SJSA1 (cell line): Measurements from ENCODE around the gene SASH1. TPM values are rescaled to one million over a fixed set of nuclear protein-coding genes. Genes with fewer than 3 reads are reported as not detected.
A peak's percentile ranks its signal among the peaks of the same experiment; 100 is the strongest.

Source experiments
- DNase-seq, 2 experiments: peaks; one replicate each; pipeline ENCODE4 v3.0.0-alpha.2; 2015 to 2020; ENCODE audit warnings: low spot score in 2 of 2, low read depth in 1 of 2
- H3K27ac ChIP-seq: fragments of 250-450 bp; sonication (Bioruptor Pico); 2 replicates; pipeline ENCODE4 v1.5.1; 2020; ENCODE audit warnings: mild to moderate bottlenecking, moderate library complexity
- H3K27me3 ChIP-seq: fragments of 250-450 bp; sonication (Bioruptor Pico); replicated peaks from 2 replicates; pipeline ENCODE4 v1.5.1; 2020; ENCODE audit warnings: mild to moderate bottlenecking, moderate library complexity
- H3K36me3 ChIP-seq: fragments of 250-450 bp; sonication (Bioruptor Pico); 2 replicates; pipeline ENCODE4 v1.5.1; 2020; ENCODE audit warnings: mild to moderate bottlenecking
- H3K4me1 ChIP-seq: fragments of 250-450 bp; sonication (Bioruptor Pico); replicated peaks from 2 replicates; pipeline ENCODE4 v1.6.1; 2021; ENCODE audit warnings: mild to moderate bottlenecking
- H3K4me3 ChIP-seq: fragments of 250-450 bp; sonication (Bioruptor Pico); 2 replicates; pipeline ENCODE4 v1.5.1; 2020; ENCODE audit warnings: mild to moderate bottlenecking
- H3K9me3 ChIP-seq: fragments of 250-450 bp; sonication (Bioruptor Pico); replicated peaks from 2 replicates; pipeline ENCODE4 v1.5.1; 2020; ENCODE audit warnings: mild to moderate bottlenecking
- total RNA-seq: library from RNA; depleted of rRNA; stranded (reverse); fragments of >200 nt; shearing (Covaris generic); gene quantifications from 2 replicates; pipeline ENCODE4 v1.2.3, GENCODE V29; 2014

SASH1 gene
- total RNA-seq, 1 experiment from 2014 or later, result 10.4 TPM

DNA sequence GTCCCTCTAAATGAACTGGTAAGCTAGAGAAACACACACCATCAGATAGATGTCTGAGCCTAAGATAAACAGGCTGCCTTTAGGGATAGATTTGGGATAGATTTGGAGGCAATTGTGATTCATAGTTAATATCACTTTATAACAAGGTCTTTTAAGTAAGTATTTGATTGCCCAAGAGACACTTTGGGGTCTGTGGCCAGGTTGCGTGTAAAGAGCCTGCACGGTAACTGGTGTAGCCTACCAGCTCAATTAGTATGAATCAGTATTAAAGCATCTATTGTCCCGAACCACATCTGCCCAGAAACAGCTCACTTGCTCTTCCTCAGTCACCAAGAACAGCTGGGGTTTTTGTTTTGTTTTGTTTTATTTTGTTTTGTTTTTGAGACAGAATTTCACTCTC, 193.3 kb downstream of the SASH1 start:
- H3K4me1 ChIP-seq, result peaks cover 44% of the 10 kb centered on the region
- DNase-seq, result peak; percentile 61 to 64
- H3K36me3 ChIP-seq, result peaks cover 37% of the 10 kb centered on the region
- no peak overlapping the region for H3K4me3 ChIP-seq
- no peaks in the 10 kb centered on the region for H3K27me3 ChIP-seq
- H3K9me3 ChIP-seq, result no peaks in the 10 kb centered on the region
- peak overlapping the region; percentile 34 for H3K27ac ChIP-seq

DNA sequence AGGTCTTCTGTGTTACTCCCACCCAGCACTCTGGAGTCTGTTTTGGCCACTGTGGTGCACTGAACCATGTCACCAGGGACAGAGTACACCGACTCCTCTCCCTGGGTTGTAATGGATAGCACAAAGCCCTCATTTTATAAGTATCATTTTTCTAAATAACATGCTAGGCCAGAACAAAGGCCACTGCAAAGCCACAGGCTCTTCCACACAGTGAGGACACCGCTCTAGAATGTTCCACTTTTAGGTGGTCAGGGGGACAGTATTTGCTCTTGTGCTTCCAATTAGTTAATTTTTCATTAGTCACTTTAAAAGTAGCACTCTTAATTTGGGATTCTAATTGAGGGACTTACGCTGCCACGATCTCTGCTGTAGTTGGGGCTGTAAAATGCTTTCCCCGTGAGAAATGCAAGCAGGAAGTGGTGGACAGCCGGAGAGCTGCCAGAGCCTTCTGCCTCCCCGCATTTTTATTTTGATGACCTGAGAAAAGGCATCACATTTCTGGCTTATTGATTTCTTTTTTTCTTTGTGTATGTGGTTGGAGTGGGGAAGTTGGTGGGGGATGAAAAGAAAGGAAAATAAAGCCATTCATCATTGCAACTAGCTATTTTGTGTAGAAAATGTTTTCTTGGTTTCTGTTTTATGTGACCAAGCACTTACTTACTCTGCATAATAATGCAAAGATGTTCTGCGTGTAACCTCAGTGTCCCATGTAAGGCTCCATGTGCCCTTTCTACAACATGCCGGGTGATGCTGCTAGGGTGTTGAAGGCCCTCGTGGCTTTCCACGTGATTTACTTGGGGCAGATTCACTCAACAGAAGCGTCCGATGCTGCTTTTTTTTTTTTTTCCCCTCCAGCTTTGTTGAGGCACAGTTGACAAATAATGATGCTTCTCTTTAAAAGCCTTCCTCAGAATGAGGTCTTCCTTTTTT, 195.9 kb downstream of the SASH1 start:
- no peaks in the 10 kb centered on the region for H3K27me3 ChIP-seq
- H3K4me1 ChIP-seq, result peaks cover 36% of the 10 kb centered on the region
- H3K27ac ChIP-seq, result peak overlapping the region; percentile 65
- H3K4me3 ChIP-seq, result peak overlapping the region; percentile 13; the same call in 1 of the 2 replicates
- peak in 1 of 2 experiments; percentile 67 for DNase-seq
- peaks cover 49% of the 10 kb centered on the region for H3K36me3 ChIP-seq
- H3K9me3 ChIP-seq, result no peaks in the 10 kb centered on the region

DNA sequence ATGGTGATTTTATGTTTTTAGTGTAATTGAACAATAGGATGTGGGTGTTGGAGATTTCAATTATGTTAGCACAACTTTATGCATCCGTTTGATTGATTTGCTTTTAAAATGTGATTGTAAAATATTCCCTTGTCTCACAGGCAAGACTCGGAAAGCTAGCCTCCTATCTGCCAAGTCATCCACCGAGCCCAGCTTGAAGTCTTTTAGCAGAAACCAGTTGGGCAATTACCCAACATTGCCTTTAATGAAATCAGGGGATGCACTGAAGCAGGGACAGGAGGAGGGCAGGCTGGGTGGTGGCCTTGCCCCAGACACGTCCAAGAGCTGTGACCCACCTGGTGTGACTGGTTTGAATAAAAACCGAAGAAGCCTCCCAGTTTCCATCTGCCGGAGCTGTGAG, 200.9 kb downstream of the SASH1 start:
- H3K27ac ChIP-seq, result no peak overlapping the region
- H3K4me3 ChIP-seq, result no peak overlapping the region
- peaks cover 65% of the 10 kb centered on the region for H3K36me3 ChIP-seq
- no peaks in the 10 kb centered on the region for H3K27me3 ChIP-seq
- peaks cover 7% of the 10 kb centered on the region for H3K4me1 ChIP-seq
- H3K9me3 ChIP-seq, result no peaks in the 10 kb centered on the region
- no peak for DNase-seq

DNA sequence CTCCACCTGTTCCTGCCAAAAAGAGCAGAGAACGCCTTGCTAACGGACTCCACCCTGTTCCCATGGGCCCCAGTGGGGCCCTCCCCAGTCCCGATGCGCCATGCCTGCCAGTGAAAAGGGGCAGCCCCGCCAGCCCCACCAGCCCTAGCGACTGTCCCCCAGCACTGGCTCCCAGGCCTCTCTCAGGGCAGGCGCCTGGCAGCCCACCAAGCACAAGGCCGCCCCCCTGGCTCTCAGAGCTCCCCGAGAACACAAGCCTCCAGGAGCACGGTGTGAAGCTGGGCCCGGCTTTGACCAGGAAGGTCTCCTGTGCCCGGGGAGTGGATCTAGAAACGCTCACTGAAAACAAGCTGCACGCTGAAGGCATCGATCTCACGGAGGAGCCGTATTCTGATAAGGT, 201.8 kb downstream of the SASH1 start:
- no peak for DNase-seq
- no peaks in the 10 kb centered on the region for H3K27me3 ChIP-seq
- no peak overlapping the region for H3K4me3 ChIP-seq
- no peaks in the 10 kb centered on the region for H3K9me3 ChIP-seq
- peaks cover 66% of the 10 kb centered on the region for H3K36me3 ChIP-seq
- no peak overlapping the region for H3K27ac ChIP-seq
- no peaks in the 10 kb centered on the region for H3K4me1 ChIP-seq

DNA sequence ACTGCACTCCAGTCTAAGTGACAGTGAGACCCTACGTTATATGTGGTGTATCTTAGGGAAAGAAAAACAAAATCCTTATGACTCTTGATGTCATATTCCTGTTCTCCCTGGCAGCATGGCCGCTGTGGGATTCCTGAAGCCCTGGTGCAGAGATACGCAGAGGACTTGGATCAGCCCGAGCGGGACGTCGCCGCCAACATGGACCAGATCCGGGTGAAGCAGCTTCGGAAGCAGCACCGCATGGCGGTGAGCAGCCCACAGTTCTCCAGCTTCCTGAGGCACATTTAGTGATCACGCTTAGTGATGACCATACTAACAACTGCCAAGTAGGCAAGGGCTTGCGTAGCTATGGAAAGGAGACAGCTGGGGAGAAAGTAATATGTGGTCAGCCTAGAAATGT, 203.3 kb downstream of the SASH1 start:
- H3K36me3 ChIP-seq, result peaks cover 61% of the 10 kb centered on the region
- no peaks in the 10 kb centered on the region for H3K4me1 ChIP-seq
- H3K27ac ChIP-seq, result no peak overlapping the region
- no peak for DNase-seq
- H3K27me3 ChIP-seq, result no peaks in the 10 kb centered on the region
- H3K4me3 ChIP-seq, result no peak overlapping the region
- no peaks in the 10 kb centered on the region for H3K9me3 ChIP-seq

DNA sequence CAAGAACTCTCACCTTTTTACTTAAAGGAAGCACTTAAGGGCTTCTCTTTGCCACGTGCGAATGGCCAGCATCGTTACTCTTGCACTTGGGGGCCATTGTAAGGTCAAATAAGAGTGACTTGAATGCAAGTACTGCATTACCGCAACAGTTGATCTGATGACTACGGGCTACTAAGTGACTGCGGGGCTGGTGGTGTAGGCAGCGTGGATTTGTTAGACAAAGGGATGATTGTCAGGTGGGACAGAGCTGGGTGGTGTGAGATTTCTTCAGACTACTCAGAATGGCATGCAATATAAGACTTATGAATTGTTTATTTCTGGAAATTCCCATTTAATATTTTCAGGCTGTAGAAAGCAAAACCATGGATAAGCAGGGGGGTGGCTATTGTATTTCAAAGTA, 204.5 kb downstream of the SASH1 start:
- Histone ChIP-seq H3K27ac (no peak overlapping the region), H3K27me3 (no peaks in the 10 kb centered on the region), H3K9me3 (no peaks in the 10 kb centered on the region), H3K36me3 (peaks cover 49% of the 10 kb centered on the region), H3K4me1 (no peaks in the 10 kb centered on the region), H3K4me3 (no peak overlapping the region)
- no peak for DNase-seq

DNA sequence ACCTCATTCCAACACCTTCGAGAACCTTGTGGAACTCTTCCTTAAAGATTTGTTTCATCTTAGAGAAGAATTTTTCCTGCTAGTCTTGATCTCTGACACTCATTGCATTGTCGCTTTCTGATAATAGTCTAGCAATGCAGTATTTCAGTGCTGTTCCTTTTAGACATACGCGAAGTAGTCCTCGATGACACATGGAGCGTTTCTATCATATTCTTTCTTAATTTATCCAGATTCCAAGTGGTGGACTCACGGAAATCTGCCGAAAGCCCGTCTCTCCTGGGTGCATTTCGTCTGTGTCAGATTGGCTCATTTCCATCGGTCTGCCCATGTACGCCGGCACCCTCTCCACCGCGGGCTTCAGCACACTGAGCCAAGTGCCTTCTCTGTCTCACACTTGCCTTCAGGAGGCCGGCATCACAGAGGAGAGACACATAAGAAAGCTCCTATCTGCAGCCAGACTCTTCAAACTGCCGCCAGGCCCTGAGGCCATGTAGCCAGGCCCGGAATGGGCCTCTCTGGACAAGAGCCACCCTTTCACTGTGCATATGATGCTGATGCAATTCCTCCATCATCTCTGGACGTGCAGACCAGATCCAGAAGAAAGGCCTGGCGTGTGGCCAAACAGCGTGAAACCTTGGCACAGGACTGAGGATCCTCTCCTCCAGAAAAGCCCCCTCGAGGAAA, 205.6 kb downstream of the SASH1 start:
- no peak for DNase-seq
- H3K27me3 ChIP-seq, result no peaks in the 10 kb centered on the region
- peaks cover 46% of the 10 kb centered on the region for H3K36me3 ChIP-seq
- no peak overlapping the region for H3K4me3 ChIP-seq
- no peaks in the 10 kb centered on the region for H3K4me1 ChIP-seq
- H3K27ac ChIP-seq, result no peak overlapping the region
- H3K9me3 ChIP-seq, result no peaks in the 10 kb centered on the region

DNA sequence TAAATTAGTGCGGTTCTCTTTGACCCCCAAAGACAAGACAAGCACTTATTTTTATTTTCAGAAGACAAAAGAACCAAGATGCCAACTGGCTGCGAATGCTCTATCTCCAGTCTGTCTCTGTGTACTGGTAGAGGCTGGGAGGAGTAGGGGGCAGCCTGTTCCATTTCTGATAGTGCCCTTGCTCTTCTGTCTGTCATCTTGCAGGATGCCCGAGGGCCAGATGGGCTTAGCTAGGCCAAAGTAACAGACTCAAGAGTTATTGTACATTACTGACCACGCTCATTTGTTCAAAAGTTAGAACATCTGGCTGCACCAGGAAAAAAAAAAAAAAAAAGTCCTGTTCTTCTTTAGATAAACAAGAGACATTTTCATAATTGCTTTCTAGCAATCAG, 206.1 kb downstream of the SASH1 start:
- Histone ChIP-seq H3K27ac (no peak overlapping the region), H3K27me3 (no peaks in the 10 kb centered on the region), H3K4me3 (no peak overlapping the region), H3K36me3 (peaks cover 42% of the 10 kb centered on the region), H3K4me1 (no peaks in the 10 kb centered on the region), H3K9me3 (no peaks in the 10 kb centered on the region)
- DNase-seq, result no peak

DNA sequence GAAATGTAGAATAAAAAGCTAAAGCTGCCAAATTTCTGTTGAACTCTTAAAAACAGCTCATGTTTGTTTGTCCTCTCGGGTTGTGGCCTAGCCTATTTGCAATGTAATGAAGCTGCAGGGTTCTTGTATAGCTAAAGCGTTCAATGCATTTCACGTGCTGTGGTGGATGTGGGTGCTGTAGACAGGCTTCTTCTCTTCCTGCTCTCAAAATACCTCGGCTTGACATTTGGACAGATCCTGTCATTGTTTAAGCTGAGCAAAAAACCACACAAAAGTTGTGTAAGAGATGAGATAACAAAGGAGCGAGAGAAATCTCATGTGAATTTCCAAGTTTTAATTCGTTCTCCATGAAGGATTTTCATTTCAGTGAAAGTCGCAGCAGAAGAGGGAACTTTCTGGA, 207.9 kb downstream of the SASH1 start:
- DNase-seq, result no peak
- Histone ChIP-seq H3K36me3 (peaks cover 26% of the 10 kb centered on the region), H3K27me3 (no peaks in the 10 kb centered on the region), H3K4me3 (no peak overlapping the region), H3K27ac (no peak overlapping the region), H3K9me3 (0 out of 2 replicates have a peak, but pooled peaks cover 2% of the 10 kb centered on the region), H3K4me1 (no peaks in the 10 kb centered on the region)

DNA sequence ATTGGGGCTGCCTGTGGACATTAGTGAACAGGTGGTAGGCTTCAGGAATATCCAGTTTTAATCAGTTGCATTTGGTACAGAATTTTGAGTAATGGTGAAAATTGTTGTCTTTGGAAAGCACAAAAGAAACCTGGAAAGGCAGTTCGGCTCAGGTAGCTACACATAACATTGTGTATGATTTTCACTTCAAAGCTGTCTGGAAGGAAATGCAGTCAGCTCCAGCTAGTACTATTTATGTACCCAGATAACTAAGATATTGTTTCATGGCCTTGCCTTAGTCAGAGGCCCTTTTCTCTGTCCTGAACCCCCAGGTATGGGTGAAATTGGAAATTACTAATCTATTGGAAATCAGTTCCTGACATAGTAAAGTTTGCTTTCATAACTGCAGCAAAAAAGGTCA, 208.6 kb downstream of the SASH1 start:
- H3K27ac ChIP-seq, result no peak overlapping the region
- no peaks in the 10 kb centered on the region for H3K4me1 ChIP-seq
- 0 out of 2 replicates have a peak, but pooled peaks cover 2% of the 10 kb centered on the region for H3K9me3 ChIP-seq
- no peak for DNase-seq
- no peak overlapping the region for H3K4me3 ChIP-seq
- peaks cover 22% of the 10 kb centered on the region for H3K36me3 ChIP-seq
- H3K27me3 ChIP-seq, result no peaks in the 10 kb centered on the region

DNA sequence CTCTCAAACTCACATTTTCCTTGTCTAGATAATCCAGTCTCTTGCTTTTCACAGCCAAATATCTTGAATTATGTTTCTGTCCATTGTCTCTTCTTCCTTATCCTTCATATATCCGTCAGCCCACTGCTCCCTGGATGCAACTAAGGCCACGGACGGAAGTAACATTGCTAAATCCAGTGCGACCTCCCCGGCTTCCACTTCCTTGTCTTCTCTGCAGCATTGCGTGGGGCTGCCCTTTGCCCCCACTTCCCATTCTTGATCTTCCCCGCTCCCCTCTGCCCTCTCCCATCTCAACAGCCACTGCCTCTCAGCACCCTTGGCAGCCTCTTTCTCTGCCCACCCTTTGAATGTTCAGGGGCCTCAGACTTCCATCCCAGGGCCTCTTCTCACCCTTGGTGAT, 213.8 kb downstream of the SASH1 start:
- H3K36me3 ChIP-seq, result no peaks in the 10 kb centered on the region
- H3K9me3 ChIP-seq, result 0 out of 2 replicates have a peak, but pooled peaks cover 2% of the 10 kb centered on the region
- H3K4me1 ChIP-seq, result peaks cover 4% of the 10 kb centered on the region; the same call in 1 of the 2 replicates
- no peak overlapping the region for H3K27ac ChIP-seq
- DNase-seq, result no peak
- no peak overlapping the region for H3K4me3 ChIP-seq
- H3K27me3 ChIP-seq, result no peaks in the 10 kb centered on the region

DNA sequence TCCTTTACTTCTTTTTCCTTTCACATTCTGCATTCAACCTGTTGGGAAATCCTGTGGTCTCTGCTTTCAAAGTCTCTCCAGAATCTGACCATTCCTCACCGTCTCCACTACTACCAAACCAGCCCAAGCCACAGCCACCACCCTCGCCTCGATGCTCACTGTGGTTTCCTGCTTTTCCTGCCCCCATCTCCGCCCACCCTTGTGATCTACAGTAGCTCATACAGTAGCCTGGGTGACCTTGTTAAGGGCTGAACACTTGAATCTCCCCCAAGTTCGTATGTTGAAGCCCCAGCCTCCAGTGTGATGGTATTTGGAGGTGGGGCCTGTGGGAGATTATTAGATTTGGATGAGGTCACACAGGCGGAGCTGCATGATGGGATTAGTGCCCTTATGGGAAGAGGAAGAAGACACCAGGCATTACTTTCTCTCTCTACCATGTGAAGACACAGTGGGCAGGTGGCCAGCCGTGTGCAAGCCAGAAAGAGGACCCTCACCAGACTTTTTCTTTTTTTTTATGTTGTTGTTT, 215.2 kb downstream of the SASH1 start:
- no peak overlapping the region for H3K27ac ChIP-seq
- DNase-seq, result no peak

DNA sequence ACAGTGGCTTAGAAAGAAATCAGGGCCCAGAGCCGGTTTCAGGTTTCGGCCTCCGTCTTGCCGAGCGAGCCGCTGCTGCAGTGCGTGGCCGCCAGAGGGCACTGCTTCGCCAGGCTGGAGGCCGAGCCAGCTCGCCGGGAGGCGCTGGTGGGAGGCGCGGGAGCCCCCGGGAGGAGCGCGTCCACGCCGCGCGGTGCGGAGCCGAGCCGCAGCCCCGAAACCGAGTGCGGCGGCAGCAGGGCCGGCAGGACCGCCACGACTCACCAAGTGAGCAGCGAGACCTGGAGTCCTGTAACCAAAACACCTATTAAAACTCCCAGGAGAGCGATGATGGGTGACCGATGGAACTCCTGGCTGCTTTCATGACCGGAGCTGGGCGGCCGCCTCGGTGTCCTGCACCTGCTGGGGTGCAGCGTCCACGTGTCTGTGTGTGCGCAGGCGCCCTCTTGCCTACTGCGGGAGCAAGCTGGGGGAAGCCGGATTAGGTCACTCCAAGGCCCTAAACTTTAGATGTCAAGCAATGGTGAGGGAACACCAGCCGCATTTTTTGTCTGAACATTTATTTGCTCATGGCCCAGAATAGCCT, 217.3 kb downstream of the SASH1 start:
- Histone ChIP-seq H3K4me3 (peak overlapping the region; percentile 37), H3K9me3 (no peaks in the 10 kb centered on the region), H3K36me3 (no peaks in the 10 kb centered on the region), H3K27me3 (no peaks in the 10 kb centered on the region), H3K4me1 (peaks cover 4% of the 10 kb centered on the region; the same call in 1 of the 2 replicates), H3K27ac (no peak overlapping the region)
- peak; percentile 66 to 69 for DNase-seq

More for the DNA sequence above, 215.2 kb downstream of the SASH1 start:
- Histone ChIP-seq H3K36me3 (no peaks in the 10 kb centered on the region), H3K9me3 (0 out of 2 replicates have a peak, but pooled peaks cover 2% of the 10 kb centered on the region), H3K4me1 (peaks cover 4% of the 10 kb centered on the region; the same call in 1 of the 2 replicates), H3K27me3 (no peaks in the 10 kb centered on the region), H3K4me3 (no peak overlapping the region)
